Transverse colon (tissue), 4 donors: ENCODE data around the gene GOT1.

ENCODE experiments used
- EP300 ChIP-seq: sonication (generic); formaldehyde crosslinking; IDR thresholded peaks from one replicate; pipeline ENCODE4 v1.6.1; 2017; ENCODE audit warnings: antibody characterized with exemption, low read depth
- POLR2A ChIP-seq: fragments of 450-650 bp; IDR thresholded peaks from one replicate; pipeline ENCODE4 v1.6.1; 2016; ENCODE audit warnings: antibody characterized with exemption, mild to moderate bottlenecking, moderate library complexity
- POLR2AphosphoS5 ChIP-seq, 3 donors: sonication (generic); formaldehyde crosslinking; IDR thresholded peaks; one replicate each; pipeline ENCODE4 v1.6.1; 2016; ENCODE audit warnings: antibody characterized with exemption in 3 of 3
- TF ChIP-seq, protein P1 (sequence below), 5 experiments: fragments of 200-600 bp in 3 of 5; fragments of 450-650 bp in 2 of 5; sonication (generic) in 3 of 5; IDR thresholded peaks; 1 replicate in 2 of 5; 2 replicates in 3 of 5; pipeline ENCODE4 v1.5.1; 2016 to 2017; ENCODE audit warnings: antibody characterized with exemption in 5 of 5, inconsistent platforms in 3 of 5, mild to moderate bottlenecking in 2 of 5, moderate library complexity in 1 of 5

DNA sequence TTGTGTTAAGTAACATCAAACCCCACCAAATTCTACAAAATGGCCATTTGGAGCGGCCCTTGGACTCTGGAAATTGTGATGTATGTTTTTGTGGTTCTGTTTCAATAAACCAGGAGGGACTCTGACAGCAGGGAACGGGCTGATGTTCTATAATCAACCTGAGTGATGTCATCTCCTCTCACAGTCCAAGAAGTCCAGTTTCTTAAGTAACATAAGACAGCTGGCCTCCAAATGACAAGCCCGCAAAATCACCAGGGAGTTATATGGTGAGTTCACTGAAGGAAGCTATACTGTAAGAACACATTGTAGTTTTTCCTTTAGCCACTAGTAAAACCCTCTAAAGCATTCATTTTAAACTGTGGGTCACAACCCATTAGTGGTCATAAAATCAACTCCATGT, 34.0 kb downstream of the GOT1 start:
- no peak for TF ChIP-seq EP300
- TF ChIP-seq, protein P1, sequence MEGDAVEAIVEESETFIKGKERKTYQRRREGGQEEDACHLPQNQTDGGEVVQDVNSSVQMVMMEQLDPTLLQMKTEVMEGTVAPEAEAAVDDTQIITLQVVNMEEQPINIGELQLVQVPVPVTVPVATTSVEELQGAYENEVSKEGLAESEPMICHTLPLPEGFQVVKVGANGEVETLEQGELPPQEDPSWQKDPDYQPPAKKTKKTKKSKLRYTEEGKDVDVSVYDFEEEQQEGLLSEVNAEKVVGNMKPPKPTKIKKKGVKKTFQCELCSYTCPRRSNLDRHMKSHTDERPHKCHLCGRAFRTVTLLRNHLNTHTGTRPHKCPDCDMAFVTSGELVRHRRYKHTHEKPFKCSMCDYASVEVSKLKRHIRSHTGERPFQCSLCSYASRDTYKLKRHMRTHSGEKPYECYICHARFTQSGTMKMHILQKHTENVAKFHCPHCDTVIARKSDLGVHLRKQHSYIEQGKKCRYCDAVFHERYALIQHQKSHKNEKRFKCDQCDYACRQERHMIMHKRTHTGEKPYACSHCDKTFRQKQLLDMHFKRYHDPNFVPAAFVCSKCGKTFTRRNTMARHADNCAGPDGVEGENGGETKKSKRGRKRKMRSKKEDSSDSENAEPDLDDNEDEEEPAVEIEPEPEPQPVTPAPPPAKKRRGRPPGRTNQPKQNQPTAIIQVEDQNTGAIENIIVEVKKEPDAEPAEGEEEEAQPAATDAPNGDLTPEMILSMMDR (IDR thresholded peaks at IDR 0.05) = no peak
- TF ChIP-seq POLR2A = no peak
- no peak for TF ChIP-seq POLR2AphosphoS5 (IDR thresholded peaks at IDR 0.05)
